Neural progenitor cell (in vitro differentiated cells): Measurements from ENCODE around the gene BBS9. TPM values are rescaled to one million over a fixed set of nuclear protein-coding genes. Genes with fewer than 3 reads are reported as not detected.

Experiments used
- DNase-seq: peaks from one replicate; pipeline ENCODE4 v3.0.0-alpha.2; 2016; ENCODE audit warnings: low spot score
- H2AFZ ChIP-seq: fragments of 200-600 bp; sonication (generic); replicated peaks from 2 replicates; pipeline ENCODE4 v1.6.1; 2016; ENCODE audit warnings: antibody characterized with exemption
- H3F3A ChIP-seq: fragments of 200-600 bp; sonication (generic); 2 replicates; pipeline ENCODE4 v1.6.1; 2016; ENCODE audit warnings: antibody characterized with exemption, low read depth
- H3K27ac ChIP-seq: fragments of 200-600 bp; sonication (generic); 2 replicates; pipeline ENCODE4 v1.5.1; 2016; ENCODE audit warnings: mild to moderate bottlenecking
- H3K27me3 ChIP-seq: fragments of 200-600 bp; sonication (generic); 2 replicates; pipeline ENCODE4 v1.6.1; 2016; ENCODE audit warnings: mild to moderate bottlenecking, moderate library complexity
- H3K36me3 ChIP-seq: fragments of 200-600 bp; sonication (generic); 2 replicates; pipeline ENCODE4 v1.5.1; 2016
- H3K4me1 ChIP-seq: fragments of 200-600 bp; sonication (generic); 2 replicates; pipeline ENCODE4 v1.6.1; 2016; ENCODE audit warnings: mixed run types
- H3K4me2 ChIP-seq: fragments of 200-600 bp; sonication (generic); 2 replicates; pipeline ENCODE4 v1.6.1; 2016
- H3K4me3 ChIP-seq: fragments of 200-600 bp; sonication (generic); 2 replicates; pipeline ENCODE4 v1.5.1; 2016
- H3K79me2 ChIP-seq: fragments of 200-600 bp; sonication (generic); 2 replicates; pipeline ENCODE4 v1.6.1; 2016; ENCODE audit warnings: low read depth
- H3K9ac ChIP-seq: fragments of 200-600 bp; sonication (generic); 2 replicates; pipeline ENCODE4 v1.6.1; 2016
- H3K9me3 ChIP-seq: fragments of 200-600 bp; sonication (generic); 2 replicates; pipeline ENCODE4 v1.5.1; 2016; ENCODE audit warnings: low read depth
- H4K20me1 ChIP-seq: fragments of 200-600 bp; sonication (generic); 2 replicates; pipeline ENCODE4 v1.6.1; 2016; ENCODE audit warnings: low read depth
- H3K27ac Mint-ChIP-seq: 3 replicates; pipeline ENCODE4 v1.8.0; 2021; ENCODE audit warnings: mixed read lengths
- H3K27me3 Mint-ChIP-seq: 2 replicates; pipeline ENCODE4 v1.8.0; 2022; ENCODE audit warnings: low read depth, mild to moderate bottlenecking, inconsistent platforms, moderate library complexity, mixed read lengths; ENCODE audit not compliant: insufficient read depth
- H3K36me3 Mint-ChIP-seq: 3 replicates; pipeline ENCODE4 v1.8.0; 2021; ENCODE audit warnings: mixed read lengths
- H3K4me1 Mint-ChIP-seq: 3 replicates; pipeline ENCODE4 v1.8.0; 2021; ENCODE audit warnings: mixed read lengths
- H3K4me3 Mint-ChIP-seq: 3 replicates; pipeline ENCODE4 v1.8.0; 2021; ENCODE audit warnings: mild to moderate bottlenecking, moderate library complexity, mixed read lengths
- H3K9me3 Mint-ChIP-seq: 3 replicates; pipeline ENCODE4 v1.8.0; 2020; ENCODE audit warnings: mixed read lengths
- EZH2 ChIP-seq: fragments of 200-600 bp; sonication (generic); IDR thresholded peaks from 2 replicates; pipeline ENCODE4 v1.6.1; 2017; ENCODE audit warnings: antibody characterized with exemption, mild to moderate bottlenecking, moderate library complexity
- EZH2phosphoT487 ChIP-seq: fragments of 200-600 bp; sonication (generic); IDR thresholded peaks from 2 replicates; pipeline ENCODE4 v1.6.1; 2017; ENCODE audit warnings: antibody characterized with exemption
- total RNA-seq: library from RNA; depleted of rRNA; stranded (reverse); fragments of >200 nt; gene quantifications from 2 replicates; pipeline ENCODE4 v1.2.3, GENCODE V29; 2015; ENCODE audit warnings: low replicate concordance
- TF ChIP-seq, protein P1 (sequence below): fragments of 200-600 bp; sonication (generic); IDR thresholded peaks from 2 replicates; pipeline ENCODE4 v1.5.1; 2017; ENCODE audit warnings: antibody characterized with exemption, mild to moderate bottlenecking

The BBS9 gene
- total RNA-seq, 1 donor from 2014 or later = 40.3 TPM

DNA sequence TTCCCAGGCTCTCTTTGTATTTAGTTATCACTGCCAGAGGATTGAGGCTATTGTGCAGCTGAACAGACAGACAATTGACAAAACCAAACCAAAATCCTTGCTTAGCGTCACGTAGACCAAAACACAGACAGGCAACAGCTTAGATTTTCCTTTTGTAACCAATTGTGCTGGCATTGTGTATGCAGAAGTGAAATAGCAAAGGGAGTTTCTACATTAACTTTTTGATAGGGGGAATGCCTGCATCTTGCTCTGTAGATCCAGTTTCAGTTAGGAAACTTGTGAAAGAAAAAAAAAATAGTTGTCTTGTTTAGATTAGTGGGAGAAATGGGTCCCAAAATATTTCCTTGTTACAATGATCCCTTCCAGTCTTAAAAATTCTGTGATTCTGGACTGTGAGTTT lies 333.8 kb downstream of the BBS9 start:
- Histone ChIP-seq H3K9me3 (no peaks in the 10 kb centered on the region), H3K4me1 (peaks cover 43% of the 10 kb centered on the region), H3K27ac (peak overlapping the region; percentile 91), H4K20me1 (no peaks in the 10 kb centered on the region), H3K36me3 (no peaks in the 10 kb centered on the region), H3K4me3 (peak overlapping the region; percentile 22), H3K9ac (peak overlapping the region; percentile 27), H3F3A (peaks cover 30% of the 10 kb centered on the region), H3K79me2 (no peaks in the 10 kb centered on the region), H3K4me2 (peak overlapping the region; percentile 64), H2AFZ (peak overlapping the region; percentile 32), H3K27me3 (no peaks in the 10 kb centered on the region)
- Mint-ChIP-seq H3K9me3 (no peaks in the 10 kb centered on the region), H3K27ac (no peak overlapping the region), H3K4me1 (peaks cover 13% of the 10 kb centered on the region), H3K4me3 (no peak overlapping the region), H3K27me3 (no peaks in the 10 kb centered on the region), H3K36me3 (no peaks in the 10 kb centered on the region)
- no peak for TF ChIP-seq EZH2
- TF ChIP-seq EZH2phosphoT487 = no peak
- TF ChIP-seq, protein P1, sequence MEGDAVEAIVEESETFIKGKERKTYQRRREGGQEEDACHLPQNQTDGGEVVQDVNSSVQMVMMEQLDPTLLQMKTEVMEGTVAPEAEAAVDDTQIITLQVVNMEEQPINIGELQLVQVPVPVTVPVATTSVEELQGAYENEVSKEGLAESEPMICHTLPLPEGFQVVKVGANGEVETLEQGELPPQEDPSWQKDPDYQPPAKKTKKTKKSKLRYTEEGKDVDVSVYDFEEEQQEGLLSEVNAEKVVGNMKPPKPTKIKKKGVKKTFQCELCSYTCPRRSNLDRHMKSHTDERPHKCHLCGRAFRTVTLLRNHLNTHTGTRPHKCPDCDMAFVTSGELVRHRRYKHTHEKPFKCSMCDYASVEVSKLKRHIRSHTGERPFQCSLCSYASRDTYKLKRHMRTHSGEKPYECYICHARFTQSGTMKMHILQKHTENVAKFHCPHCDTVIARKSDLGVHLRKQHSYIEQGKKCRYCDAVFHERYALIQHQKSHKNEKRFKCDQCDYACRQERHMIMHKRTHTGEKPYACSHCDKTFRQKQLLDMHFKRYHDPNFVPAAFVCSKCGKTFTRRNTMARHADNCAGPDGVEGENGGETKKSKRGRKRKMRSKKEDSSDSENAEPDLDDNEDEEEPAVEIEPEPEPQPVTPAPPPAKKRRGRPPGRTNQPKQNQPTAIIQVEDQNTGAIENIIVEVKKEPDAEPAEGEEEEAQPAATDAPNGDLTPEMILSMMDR = no peak
- peak; percentile 57 for DNase-seq

DNA sequence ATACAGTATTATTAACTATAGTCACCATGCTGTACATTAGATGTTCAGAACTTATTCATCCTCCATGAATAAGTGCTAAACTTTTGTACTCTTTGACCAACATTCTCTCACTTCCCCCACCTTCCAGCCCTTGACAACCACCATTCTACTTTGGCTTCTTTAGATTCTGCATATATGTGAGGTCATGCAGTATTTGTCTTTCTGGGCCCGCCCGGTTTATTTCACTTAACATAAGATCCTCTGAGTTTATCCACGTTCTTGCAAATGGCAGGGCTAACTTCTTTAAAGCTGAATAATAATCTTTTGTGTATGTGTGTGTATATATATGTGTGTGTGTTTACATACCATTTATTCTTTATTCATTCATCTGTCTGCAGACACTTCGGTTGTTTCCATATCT lies 336.8 kb downstream of the BBS9 start:
- peaks cover 5% of the 10 kb centered on the region for H3K36me3 ChIP-seq
- Mint-ChIP-seq H3K4me1 (peaks cover 9% of the 10 kb centered on the region), H3K27me3 (no peaks in the 10 kb centered on the region), H3K36me3 (no peaks in the 10 kb centered on the region), H3K4me3 (no peak overlapping the region), H3K9me3 (no peaks in the 10 kb centered on the region), H3K27ac (no peak overlapping the region)
- peaks cover 9% of the 10 kb centered on the region for H3F3A ChIP-seq
- no peaks in the 10 kb centered on the region for H3K9me3 ChIP-seq
- no peaks in the 10 kb centered on the region for H3K27me3 ChIP-seq
- H4K20me1 ChIP-seq = no peaks in the 10 kb centered on the region
- H3K79me2 ChIP-seq = no peaks in the 10 kb centered on the region
- no peak for TF ChIP-seq EZH2phosphoT487
- no peak for TF ChIP-seq EZH2
- TF ChIP-seq, protein P1 = no peak
- no peak overlapping the region for H3K4me3 ChIP-seq
- DNase-seq = no peak
- H3K9ac ChIP-seq = no peak overlapping the region
- H2AFZ ChIP-seq = no peak overlapping the region
- H3K4me2 ChIP-seq = no peak overlapping the region
- no peak overlapping the region for H3K27ac ChIP-seq
- H3K4me1 ChIP-seq = peaks cover 19% of the 10 kb centered on the region

DNA sequence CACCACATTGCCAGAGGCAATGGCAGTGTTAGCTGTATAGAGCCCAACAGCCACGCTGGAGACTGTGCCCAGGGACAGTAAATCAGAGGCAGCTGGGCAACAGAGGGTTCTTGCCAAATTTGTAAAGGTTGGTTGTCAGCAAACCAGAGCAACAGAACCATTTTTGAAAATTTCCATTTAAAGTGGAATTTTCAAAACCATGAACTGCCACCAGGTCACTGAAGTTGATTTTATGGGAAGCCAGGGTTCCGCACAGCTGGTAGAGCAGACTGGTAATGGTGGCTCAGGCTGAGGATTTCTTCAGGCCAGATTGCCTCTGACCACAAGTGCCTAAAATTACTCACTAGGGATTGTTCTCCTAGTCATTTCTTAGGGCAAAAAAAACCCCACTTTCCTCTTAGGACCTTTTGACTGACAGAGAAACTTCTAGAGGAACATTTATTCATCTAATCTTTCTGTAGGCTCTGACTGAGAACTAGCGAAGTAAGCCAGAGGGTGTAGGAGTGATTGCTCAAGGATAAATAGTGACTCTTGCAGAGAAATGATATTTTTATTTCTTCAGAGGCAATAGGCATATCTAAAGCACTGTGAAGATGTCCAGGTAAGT lies 342.4 kb downstream of the BBS9 start:
- DNase-seq = no peak
- H3K4me2 ChIP-seq = no peak overlapping the region
- H2AFZ ChIP-seq = no peak overlapping the region
- no peak overlapping the region for H3K27ac ChIP-seq
- no peaks in the 10 kb centered on the region for H3K36me3 Mint-ChIP-seq
- H3K79me2 ChIP-seq = no peaks in the 10 kb centered on the region
- no peak for TF ChIP-seq EZH2
- TF ChIP-seq EZH2phosphoT487 = no peak
- TF ChIP-seq, protein P1 = no peak
- no peaks in the 10 kb centered on the region for H3K27me3 ChIP-seq
- no peak overlapping the region for H3K27ac Mint-ChIP-seq
- no peaks in the 10 kb centered on the region for H3K9me3 Mint-ChIP-seq
- H3F3A ChIP-seq = no peaks in the 10 kb centered on the region
- H3K9me3 ChIP-seq = no peaks in the 10 kb centered on the region
- H3K4me3 Mint-ChIP-seq = no peak overlapping the region
- peaks cover 5% of the 10 kb centered on the region for H3K36me3 ChIP-seq
- H3K27me3 Mint-ChIP-seq = peaks cover 3% of the 10 kb centered on the region
- H3K4me1 Mint-ChIP-seq = peaks cover 6% of the 10 kb centered on the region
- H3K4me3 ChIP-seq = no peak overlapping the region
- peaks cover 6% of the 10 kb centered on the region for H3K4me1 ChIP-seq
- no peak overlapping the region for H3K9ac ChIP-seq
- no peaks in the 10 kb centered on the region for H4K20me1 ChIP-seq
